DND-41 (cell line): ENCODE data around the gene SNAPC5.

ENCODE experiments used
- ATAC-seq: fragments of 200-7000 bp; cut with Tn5 transposase; 3 replicates; pipeline ENCODE4 v1.9.1; 2021; ENCODE audit warnings: low read depth; ENCODE audit not compliant: insufficient read depth
- DNase-seq: peaks from one replicate; pipeline ENCODE4 v3.0.0-alpha.2; 2020
- H2AFZ ChIP-seq: 2 replicates; pipeline ENCODE4 v1.6.0; 2012; ENCODE audit warnings: low read depth, low read length
- H3K27ac ChIP-seq: 2 replicates; pipeline ENCODE4 v1.5.1; 2012; ENCODE audit warnings: low read length, inconsistent platforms
- H3K27me3 ChIP-seq: fragments of 200-600 bp; sonication (generic); 2 replicates; pipeline ENCODE4 v1.6.0; 2012; ENCODE audit warnings: low read length, mild to moderate bottlenecking, inconsistent platforms; ENCODE audit not compliant: insufficient read depth, poor library complexity
- H3K36me3 ChIP-seq: 2 replicates; pipeline ENCODE4 v1.5.1; 2012; ENCODE audit warnings: low read length, inconsistent platforms; ENCODE audit not compliant: insufficient read depth
- H3K4me1 ChIP-seq: 2 replicates; pipeline ENCODE4 v1.5.1; 2012; ENCODE audit warnings: mild to moderate bottlenecking, low read length; ENCODE audit not compliant: insufficient read depth
- H3K4me2 ChIP-seq: 2 replicates; pipeline ENCODE4 v1.6.0; 2012; ENCODE audit warnings: mild to moderate bottlenecking, moderate library complexity, low read length, inconsistent platforms; ENCODE audit not compliant: insufficient read depth
- H3K4me3 ChIP-seq, 2 experiments: fragments of 200-600 bp in 1 of 2; shearing (Covaris generic) in 1 of 2; 2 replicates each; pipeline ENCODE4 v1.5.1; 2012 to 2016; ENCODE audit warnings: inconsistent platforms in 2 of 2, low read length in 2 of 2, mild to moderate bottlenecking in 2 of 2, low read depth in 1 of 2, moderate library complexity in 1 of 2
- H3K79me2 ChIP-seq: 2 replicates; pipeline ENCODE4 v1.6.0; 2012; ENCODE audit warnings: low read length, inconsistent platforms; ENCODE audit not compliant: insufficient read depth
- H3K9ac ChIP-seq: 2 replicates; pipeline ENCODE4 v1.6.0; 2012; ENCODE audit warnings: low read depth, mild to moderate bottlenecking, inconsistent platforms, low read length, moderate library complexity
- H3K9me3 ChIP-seq: 2 replicates; pipeline ENCODE4 v1.5.1; 2012; ENCODE audit warnings: low read length, moderate library complexity, mild to moderate bottlenecking, inconsistent platforms; ENCODE audit not compliant: insufficient read depth, severe bottlenecking
- H4K20me1 ChIP-seq: 2 replicates; pipeline ENCODE4 v1.6.0; 2012; ENCODE audit warnings: low read length; ENCODE audit not compliant: insufficient read depth
- EZH2 ChIP-seq: IDR thresholded peaks from 3 replicates; pipeline ENCODE4 v1.6.1; 2012; ENCODE audit warnings: borderline replicate concordance, low read depth, mild to moderate bottlenecking, moderate library complexity, low read length, inconsistent platforms; ENCODE audit not compliant: severe bottlenecking
- TF ChIP-seq, protein P1 (sequence below): IDR thresholded peaks from 2 replicates; pipeline ENCODE4 v1.5.1; 2012; ENCODE audit warnings: borderline replicate concordance, low read length, moderate library complexity, mild to moderate bottlenecking; ENCODE audit not compliant: poor library complexity, severe bottlenecking; ENCODE audit errors: extremely low read depth

Gene SNAPC5

DNA sequence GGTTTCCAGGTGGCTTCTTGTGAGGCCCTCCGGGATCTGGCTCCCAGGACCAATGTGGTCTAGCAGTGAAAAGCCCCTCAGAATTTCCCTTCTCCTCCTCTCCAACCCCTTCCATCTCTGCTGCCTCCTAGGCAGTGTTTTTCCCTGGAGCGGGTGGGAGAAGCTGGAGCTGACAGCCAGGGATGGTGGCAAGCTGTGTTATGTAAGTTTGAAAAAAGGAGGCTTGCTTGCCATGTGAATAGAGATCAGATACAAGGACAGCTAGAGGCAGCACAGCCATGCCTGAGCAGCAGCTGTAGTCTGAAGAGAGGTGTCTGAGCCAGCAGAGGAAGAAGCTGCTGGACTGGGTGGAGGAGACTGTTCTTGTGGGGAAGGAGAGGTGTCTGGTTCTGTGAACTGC is 20.6 kb downstream of the SNAPC5 start:
- DNase-seq (no peak), ATAC-seq (no peak)
- no peak overlapping the region for H3K4me3 ChIP-seq
- H3K9ac ChIP-seq = no peak overlapping the region
- no peaks in the 10 kb centered on the region for H3K9me3 ChIP-seq
- peaks cover 12% of the 10 kb centered on the region for H3K79me2 ChIP-seq
- H3K36me3 ChIP-seq = peaks cover 21% of the 10 kb centered on the region
- no peaks in the 10 kb centered on the region for H3K27me3 ChIP-seq
- no peak for TF ChIP-seq EZH2
- TF ChIP-seq, protein P1, sequence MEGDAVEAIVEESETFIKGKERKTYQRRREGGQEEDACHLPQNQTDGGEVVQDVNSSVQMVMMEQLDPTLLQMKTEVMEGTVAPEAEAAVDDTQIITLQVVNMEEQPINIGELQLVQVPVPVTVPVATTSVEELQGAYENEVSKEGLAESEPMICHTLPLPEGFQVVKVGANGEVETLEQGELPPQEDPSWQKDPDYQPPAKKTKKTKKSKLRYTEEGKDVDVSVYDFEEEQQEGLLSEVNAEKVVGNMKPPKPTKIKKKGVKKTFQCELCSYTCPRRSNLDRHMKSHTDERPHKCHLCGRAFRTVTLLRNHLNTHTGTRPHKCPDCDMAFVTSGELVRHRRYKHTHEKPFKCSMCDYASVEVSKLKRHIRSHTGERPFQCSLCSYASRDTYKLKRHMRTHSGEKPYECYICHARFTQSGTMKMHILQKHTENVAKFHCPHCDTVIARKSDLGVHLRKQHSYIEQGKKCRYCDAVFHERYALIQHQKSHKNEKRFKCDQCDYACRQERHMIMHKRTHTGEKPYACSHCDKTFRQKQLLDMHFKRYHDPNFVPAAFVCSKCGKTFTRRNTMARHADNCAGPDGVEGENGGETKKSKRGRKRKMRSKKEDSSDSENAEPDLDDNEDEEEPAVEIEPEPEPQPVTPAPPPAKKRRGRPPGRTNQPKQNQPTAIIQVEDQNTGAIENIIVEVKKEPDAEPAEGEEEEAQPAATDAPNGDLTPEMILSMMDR = no peak
- H4K20me1 ChIP-seq = peaks cover 14% of the 10 kb centered on the region; the same call in 1 of the 2 replicates
- no peak overlapping the region for H3K27ac ChIP-seq
- H3K4me1 ChIP-seq = no peaks in the 10 kb centered on the region
- H3K4me2 ChIP-seq = no peak overlapping the region
- no peak overlapping the region for H2AFZ ChIP-seq

DNA sequence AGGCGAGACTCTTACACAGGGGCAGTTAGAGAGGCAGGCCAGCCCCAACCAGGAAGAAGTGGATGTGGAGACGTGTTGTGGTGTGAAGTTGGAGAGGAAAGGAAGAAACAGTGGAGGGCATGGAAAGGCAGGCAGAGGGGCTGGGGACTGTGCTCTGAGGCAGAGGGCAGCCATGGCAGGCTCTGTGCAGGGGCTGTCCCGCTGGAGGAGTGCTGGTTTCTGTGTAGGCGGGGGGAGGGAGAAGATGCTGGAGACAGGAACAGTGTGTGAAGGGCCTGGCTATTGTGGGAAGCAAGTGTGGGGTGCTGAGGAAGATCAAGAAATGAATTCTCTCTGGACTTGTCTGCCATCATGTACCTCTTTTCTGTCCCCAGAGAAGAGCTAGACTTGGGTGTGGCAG is 21.0 kb downstream of the SNAPC5 start:
- no peak overlapping the region for H3K4me2 ChIP-seq
- ATAC-seq (no peak), DNase-seq (no peak)
- no peaks in the 10 kb centered on the region for H3K27me3 ChIP-seq
- H2AFZ ChIP-seq = no peak overlapping the region
- peaks cover 14% of the 10 kb centered on the region; the same call in 1 of the 2 replicates for H4K20me1 ChIP-seq
- peaks cover 9% of the 10 kb centered on the region for H3K79me2 ChIP-seq
- no peak overlapping the region for H3K9ac ChIP-seq
- no peak overlapping the region for H3K27ac ChIP-seq
- no peak overlapping the region for H3K4me3 ChIP-seq
- H3K4me1 ChIP-seq = no peaks in the 10 kb centered on the region
- TF ChIP-seq, protein P1 = no peak
- TF ChIP-seq EZH2 = no peak
- H3K9me3 ChIP-seq = no peaks in the 10 kb centered on the region
- H3K36me3 ChIP-seq = peaks cover 17% of the 10 kb centered on the region

DNA sequence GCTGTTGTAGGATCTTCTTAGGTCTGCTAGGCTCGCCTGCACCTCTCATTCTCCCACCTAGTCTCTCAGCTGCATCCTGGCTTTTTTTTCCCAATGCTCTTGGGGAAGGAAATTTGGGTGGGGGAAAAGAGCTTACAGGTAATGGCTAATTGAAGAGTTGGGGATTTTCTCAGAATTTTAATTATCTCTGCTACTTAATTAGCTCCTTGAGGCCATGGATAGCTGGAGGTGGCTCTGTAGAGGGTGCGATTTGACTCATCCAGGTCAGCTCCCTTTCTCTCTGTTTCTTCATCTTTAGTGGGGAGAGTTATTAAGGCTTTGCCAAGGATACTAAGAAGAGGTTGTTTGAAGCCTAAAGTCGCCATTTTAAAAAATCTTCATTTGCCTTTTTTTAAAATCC is 22.6 kb downstream of the SNAPC5 start:
- Histone ChIP-seq H2AFZ (no peak overlapping the region), H3K4me3 (no peak overlapping the region), H3K27ac (no peak overlapping the region), H3K4me1 (no peaks in the 10 kb centered on the region), H3K9ac (no peak overlapping the region), H4K20me1 (peaks cover 14% of the 10 kb centered on the region; the same call in 1 of the 2 replicates), H3K27me3 (no peaks in the 10 kb centered on the region), H3K36me3 (peaks cover 10% of the 10 kb centered on the region; the same call in 1 of the 2 replicates), H3K79me2 (peaks cover 8% of the 10 kb centered on the region; the same call in 1 of the 2 replicates), H3K4me2 (no peak overlapping the region), H3K9me3 (no peaks in the 10 kb centered on the region)
- TF ChIP-seq, protein P1 = no peak
- TF ChIP-seq EZH2 = no peak
- ATAC-seq = no peak
- DNase-seq = no peak
